SK-N-SH (cell line): ENCODE data around the gene PGF.

Experiments
- CTCF ChIP-seq: fragments of 200-600 bp; sonication (generic); IDR thresholded peaks from 2 replicates; pipeline ENCODE4 v1.6.1; 2017; ENCODE audit warnings: antibody characterized with exemption, mild to moderate bottlenecking, moderate library complexity
- EP300 ChIP-seq, 2 experiments: IDR thresholded peaks; 2 replicates each; pipeline versions ENCODE4 v1.4.0 to v1.6.1; 2012; ENCODE audit warnings: borderline replicate concordance in 1 of 2, low read depth in 1 of 2, low read length in 1 of 2
- IRF3 ChIP-seq: fragments of 150-350 bp; IDR thresholded peaks from 2 replicates; pipeline ENCODE4 v1.6.1; 2016; ENCODE audit warnings: mild to moderate bottlenecking, low read depth, low read length
- MXI1 ChIP-seq: IDR thresholded peaks from 2 replicates; pipeline ENCODE4 v1.6.1; 2012; ENCODE audit warnings: mild to moderate bottlenecking, low read depth, low read length, improper control_type of control experiment
- RAD21 ChIP-seq: IDR thresholded peaks from 2 replicates; pipeline ENCODE4 v1.6.1; 2012; ENCODE audit warnings: mild to moderate bottlenecking, low read length

GRCh38 chr14:74979029-74979428 is 23.6 kb upstream of the PGF start:
- no peak for TF ChIP-seq MXI1
- no peak for TF ChIP-seq CTCF
- no peak for TF ChIP-seq IRF3
- TF ChIP-seq EP300 (IDR thresholded peaks at IDR 0.05; ENCODE audit: borderline replicate concordance in 1 of 2, low read depth in 1 of 2, low read length in 1 of 2) = peak in 1 of 2 experiments; percentile 11; a peak in 1 of 4 replicates
- TF ChIP-seq RAD21 = no peak
